HEK293T (cell line): ENCODE data around the gene TRAM2.

ENCODE experiments used
- CTCF ChIA-PET: fragments of 350-600 bp; formaldehyde crosslinking; extraction: SDS; loops from one replicate; lab custom pipeline; 2021; ENCODE audit warnings: antibody characterized with exemption, inconsistent platforms; lab: Yijun Ruan, JAX
- POLR2A ChIA-PET: fragments of 350-600 bp; formaldehyde crosslinking; extraction: SDS; loops from one replicate; lab custom pipeline; 2020; ENCODE audit warnings: antibody characterized with exemption, inconsistent platforms; lab: Yijun Ruan, JAX
- DNase-seq: peaks from one replicate; pipeline ENCODE4 v3.0.0; 2012; ENCODE audit warnings: mixed read lengths; ENCODE audit errors: extremely low spot score
- ARNT ChIP-seq: fragments of 450-650 bp; IDR thresholded peaks from 2 replicates; pipeline ENCODE4 v1.6.1; 2017; ENCODE audit warnings: mild to moderate bottlenecking
- BHLHE40 ChIP-seq: fragments of 450-650 bp; IDR thresholded peaks from 2 replicates; pipeline ENCODE4 v1.6.1; 2016; ENCODE audit warnings: mild to moderate bottlenecking, moderate library complexity, borderline replicate concordance
- CTBP1 ChIP-seq: fragments of 450-650 bp; IDR thresholded peaks from 2 replicates; pipeline ENCODE4 v1.6.1; 2016; ENCODE audit warnings: borderline replicate concordance
- ELF4 ChIP-seq: fragments of 450-650 bp; IDR thresholded peaks from 2 replicates; pipeline ENCODE4 v1.6.1; 2017; ENCODE audit warnings: antibody characterized with exemption
- FOXA1 ChIP-seq: fragments of 450-650 bp; IDR thresholded peaks from 2 replicates; pipeline ENCODE4 v1.6.1; 2016; ENCODE audit warnings: mild to moderate bottlenecking
- FOXK2 ChIP-seq: fragments of 450-650 bp; IDR thresholded peaks from 2 replicates; pipeline ENCODE4 v1.6.1; 2016; ENCODE audit warnings: mild to moderate bottlenecking
- FOXM1 ChIP-seq: fragments of 450-650 bp; IDR thresholded peaks from 2 replicates; pipeline ENCODE4 v1.6.1; 2017; ENCODE audit warnings: mild to moderate bottlenecking, borderline replicate concordance
- HDGF ChIP-seq: fragments of 450-650 bp; IDR thresholded peaks from 2 replicates; pipeline ENCODE4 v1.6.1; 2017; ENCODE audit warnings: antibody characterized with exemption, borderline replicate concordance
- L3MBTL2 ChIP-seq: fragments of 450-650 bp; conservative IDR thresholded peaks from 2 replicates; pipeline ENCODE4 v1.6.1; 2016; ENCODE audit warnings: mild to moderate bottlenecking
- LEF1 ChIP-seq: fragments of 450-650 bp; IDR thresholded peaks from 2 replicates; pipeline ENCODE4 v1.6.1; 2017; ENCODE audit warnings: mild to moderate bottlenecking, borderline replicate concordance
- NFRKB ChIP-seq: fragments of 450-650 bp; IDR thresholded peaks from 2 replicates; pipeline ENCODE4 v1.6.1; 2016; ENCODE audit warnings: mild to moderate bottlenecking, moderate library complexity
- SP1 ChIP-seq: fragments of 450-650 bp; IDR thresholded peaks from 2 replicates; pipeline ENCODE4 v1.6.1; 2017
- SUZ12 ChIP-seq: fragments of 450-650 bp; IDR thresholded peaks from 2 replicates; pipeline ENCODE4 v1.6.1; 2016; ENCODE audit warnings: mild to moderate bottlenecking
- TARDBP ChIP-seq: fragments of 450-650 bp; IDR thresholded peaks from 2 replicates; pipeline ENCODE4 v1.6.1; 2016
- ZNF384 ChIP-seq: fragments of 450-650 bp; IDR thresholded peaks from 2 replicates; pipeline ENCODE4 v1.6.1; 2016
- TF ChIP-seq, protein P1 (sequence below): fragments of 450-650 bp; IDR thresholded peaks from 2 replicates; pipeline ENCODE4 v1.6.1; 2016

TRAM2 gene

DNA sequence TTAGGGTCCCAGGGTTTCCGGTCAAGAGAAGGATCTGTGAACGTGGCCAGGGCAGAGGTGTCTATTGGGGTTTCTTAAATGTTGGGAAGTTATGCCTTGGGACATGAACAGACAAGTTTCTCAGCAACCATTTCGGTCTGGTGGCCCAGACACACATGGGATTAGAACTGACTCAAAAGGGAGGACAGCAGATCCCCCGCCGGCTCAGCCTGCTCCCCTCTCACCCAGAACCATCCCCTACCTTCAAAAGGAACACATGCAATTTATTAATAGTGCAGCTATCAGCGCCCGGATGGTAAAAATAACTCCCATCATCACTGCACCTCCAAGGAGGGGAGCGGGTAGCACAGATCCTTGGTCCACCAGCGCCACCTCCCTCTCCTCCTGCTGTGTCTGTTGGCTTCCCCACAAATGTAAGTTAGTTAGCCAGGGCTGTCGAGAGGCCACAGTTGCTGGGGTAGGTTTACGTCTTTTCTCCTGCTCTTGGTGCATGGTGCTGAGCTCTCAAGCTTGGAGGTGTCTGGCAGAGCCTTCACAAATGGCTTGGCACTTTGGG is 77.1 kb downstream of the TRAM2 start:
- ChIA-PET CTCF (interaction anchor here (0.6 to 1.0 kb wide), 4 partner anchors 80 to 336 kb away, joined by 3 to 4 read pairs (median 4); no protein-coding TSS in a partner anchor), POLR2A (interaction anchor here (1.2 to 1.7 kb wide), 3 partner anchors 53 to 79 kb away, joined by 3 to 6 read pairs (median 3); partner anchors contain the start of gene EFHC1)
- TF ChIP-seq LEF1 (no peak), SUZ12 (no peak), HDGF (no peak), SP1 (no peak), FOXM1 (no peak)
- no peak for DNase-seq

DNA sequence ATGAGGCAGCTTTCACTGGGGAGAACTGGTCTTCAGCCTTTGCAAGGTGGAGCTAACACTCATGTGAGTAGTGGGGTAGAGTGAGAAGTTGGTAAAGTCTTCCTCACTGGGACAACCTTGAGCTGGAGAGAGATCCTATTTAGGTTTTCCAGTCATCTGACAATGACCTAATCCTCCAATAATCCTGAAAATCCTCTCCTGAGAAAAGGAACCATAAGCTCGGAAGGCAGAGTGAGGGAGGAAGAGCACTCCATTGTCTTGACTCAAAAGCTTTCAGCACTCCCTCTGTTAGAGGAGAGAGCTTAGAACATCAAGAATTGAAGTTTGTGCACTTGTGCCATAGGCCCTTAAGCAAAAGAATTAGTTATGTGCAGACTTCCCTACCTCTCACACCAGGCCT is 77.8 kb downstream of the TRAM2 start:
- ChIA-PET POLR2A (interaction anchor here (1.2 to 1.7 kb wide), 3 partner anchors 53 to 78 kb away, joined by 3 to 6 read pairs (median 3); partner anchors contain the start of gene EFHC1), CTCF (interaction anchor here (0.5 to 1.0 kb wide), 3 partner anchors 80 to 164 kb away, joined by 3 to 4 read pairs (median 3); no protein-coding TSS in a partner anchor)
- TF ChIP-seq HDGF, result no peak
- no peak for TF ChIP-seq BHLHE40
- TF ChIP-seq, protein P1, sequence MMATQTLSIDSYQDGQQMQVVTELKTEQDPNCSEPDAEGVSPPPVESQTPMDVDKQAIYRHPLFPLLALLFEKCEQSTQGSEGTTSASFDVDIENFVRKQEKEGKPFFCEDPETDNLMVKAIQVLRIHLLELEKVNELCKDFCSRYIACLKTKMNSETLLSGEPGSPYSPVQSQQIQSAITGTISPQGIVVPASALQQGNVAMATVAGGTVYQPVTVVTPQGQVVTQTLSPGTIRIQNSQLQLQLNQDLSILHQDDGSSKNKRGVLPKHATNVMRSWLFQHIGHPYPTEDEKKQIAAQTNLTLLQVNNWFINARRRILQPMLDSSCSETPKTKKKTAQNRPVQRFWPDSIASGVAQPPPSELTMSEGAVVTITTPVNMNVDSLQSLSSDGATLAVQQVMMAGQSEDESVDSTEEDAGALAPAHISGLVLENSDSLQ, result no peak
- TF ChIP-seq SUZ12, result no peak
- no peak for DNase-seq

DNA sequence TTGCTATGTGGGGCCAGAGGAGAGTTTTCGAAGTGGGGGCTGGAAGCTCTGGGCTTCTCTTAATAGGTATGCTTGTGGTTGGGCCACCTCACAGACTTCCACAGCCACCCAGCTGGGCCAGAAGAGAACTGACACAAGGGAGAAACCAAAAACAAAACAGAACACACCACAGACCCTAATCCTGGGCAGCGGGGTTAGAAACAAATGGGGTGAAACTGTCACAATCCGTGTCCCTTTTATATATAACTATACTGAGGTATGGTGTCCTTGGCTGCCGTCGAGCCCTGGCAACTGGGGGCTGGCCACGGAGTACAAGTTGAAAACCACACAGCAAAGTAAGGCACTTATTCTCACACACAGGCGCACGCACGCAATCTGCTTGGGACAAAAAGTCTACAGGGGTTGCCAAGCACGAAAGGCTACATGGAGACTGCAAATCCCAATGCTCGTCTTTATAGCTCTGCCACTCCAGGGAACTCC is 78.3 kb downstream of the TRAM2 start:
- no peak for TF ChIP-seq L3MBTL2
- no peak for TF ChIP-seq TARDBP
- no peak for TF ChIP-seq FOXA1
- TF ChIP-seq BHLHE40, result no peak
- POLR2A ChIA-PET, result interaction anchor here (1.2 to 1.7 kb wide), 3 partner anchors 54 to 78 kb away, joined by 3 to 6 read pairs (median 3); partner anchors contain the start of gene EFHC1
- DNase-seq, result no peak
- CTCF ChIA-PET, result interaction anchor here (0.5 to 1.0 kb wide), 3 partner anchors 79 to 164 kb away, joined by 3 to 4 read pairs (median 3); no protein-coding TSS in a partner anchor

DNA sequence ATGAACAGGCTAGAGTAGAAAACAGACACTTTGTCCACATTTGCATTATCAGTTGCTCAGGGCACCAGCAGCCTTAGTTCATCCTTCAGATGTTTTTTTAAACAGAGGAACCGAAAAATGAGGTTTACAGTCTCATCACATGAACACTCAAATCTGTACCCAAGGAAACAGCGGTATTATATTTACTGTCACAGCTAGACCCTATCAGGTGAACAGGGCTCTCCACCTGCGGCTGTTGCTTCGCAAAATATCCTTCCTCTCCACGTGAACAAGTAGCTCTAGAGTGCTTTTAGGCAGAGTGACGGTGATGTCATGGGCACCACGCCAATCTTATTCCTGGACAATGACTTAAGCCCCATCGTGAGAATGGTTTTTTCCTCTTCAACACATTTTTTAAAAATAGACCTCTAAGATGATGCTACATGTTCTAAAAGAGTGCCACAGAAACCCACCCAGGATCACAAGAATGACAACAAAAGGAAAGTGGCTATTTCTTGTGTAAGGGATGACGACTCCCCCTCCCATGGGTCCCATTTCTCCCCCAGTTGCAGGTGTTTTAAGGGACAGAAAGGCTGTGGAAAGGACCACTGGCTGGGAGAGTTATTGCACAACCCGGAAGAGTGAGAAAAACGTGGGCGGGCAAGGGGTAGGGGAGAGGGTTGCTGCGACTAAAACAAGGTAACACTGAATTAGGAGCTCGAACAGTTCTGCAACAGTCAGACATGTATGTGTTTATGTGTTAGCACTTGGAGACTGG is 79.0 kb downstream of the TRAM2 start:
- POLR2A ChIA-PET, result interaction anchor here (0.6 kb wide), 1 partner anchor 167 kb away, joined by 3 read pairs; no protein-coding TSS in a partner anchor

DNA sequence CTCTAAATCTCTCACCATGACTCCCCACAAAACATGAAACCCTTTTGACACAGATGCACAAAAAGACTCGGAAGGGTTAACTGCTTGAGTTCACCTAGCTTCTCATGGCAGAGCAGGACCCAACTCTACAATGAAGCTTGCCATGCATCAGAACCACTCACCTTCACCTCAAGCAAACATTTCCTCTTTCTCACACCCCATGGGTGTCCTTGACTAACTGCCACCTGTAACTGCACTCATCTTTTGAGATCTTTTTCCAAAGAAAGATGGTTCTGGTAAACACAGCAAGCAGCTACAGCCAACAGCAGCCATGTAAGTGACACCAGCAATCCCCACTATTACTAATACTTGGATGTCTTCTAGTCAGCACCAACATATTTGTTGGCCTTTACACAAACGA is 80.2 kb downstream of the TRAM2 start:
- DNase-seq, result no peak
- no peak for TF ChIP-seq BHLHE40
- no peak for TF ChIP-seq LEF1
- no peak for TF ChIP-seq SUZ12
- TF ChIP-seq ELF4, result no peak
- TF ChIP-seq FOXK2, result no peak
- TF ChIP-seq, protein P1, result no peak
- TF ChIP-seq L3MBTL2, result no peak
- no peak for TF ChIP-seq CTBP1
- TF ChIP-seq FOXM1, result no peak
- no peak for TF ChIP-seq SP1
- no peak for TF ChIP-seq ZNF384
- no peak for TF ChIP-seq NFRKB
- TF ChIP-seq HDGF, result no peak
- no peak for TF ChIP-seq ARNT
- no peak for TF ChIP-seq TARDBP
- no peak for TF ChIP-seq FOXA1
- ChIA-PET POLR2A (interaction anchor here (1.9 kb wide), 1 partner anchor 76 kb away, joined by 8 read pairs; the partner anchor contains the start of gene EFHC1), CTCF (no interaction called here)

More for the DNA sequence above, 79.0 kb downstream of the TRAM2 start:
- TF ChIP-seq SP1 (no peak), L3MBTL2 (no peak), ELF4 (no peak), CTBP1 (no peak), SUZ12 (no peak), TARDBP (no peak), FOXM1 (no peak), LEF1 (no peak), ARNT (no peak), NFRKB (no peak), FOXK2 (no peak), FOXA1 (no peak), ZNF384 (no peak)
- TF ChIP-seq, protein P1, result no peak
- DNase-seq, result no peak
- CTCF ChIA-PET, result no interaction called here

DNA sequence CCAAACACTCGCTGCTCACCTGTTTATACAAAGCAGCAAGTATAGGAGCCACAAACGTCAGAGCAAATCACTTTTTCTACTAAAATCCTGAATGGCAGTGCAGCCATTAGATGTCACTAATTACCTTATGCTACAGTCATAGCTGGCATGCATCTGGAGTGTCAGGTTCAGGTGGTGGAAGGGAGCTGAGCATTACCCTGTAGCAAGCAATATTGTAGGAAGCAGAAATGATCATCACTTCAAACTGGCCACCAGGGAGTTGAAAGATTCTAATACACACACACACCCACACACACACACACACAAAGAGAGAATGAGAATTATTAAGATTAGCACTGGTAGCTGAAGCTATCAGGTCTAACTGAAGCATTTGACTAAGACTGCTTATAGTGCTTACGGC is 80.9 kb downstream of the TRAM2 start:
- ChIA-PET CTCF (interaction anchor here (0.6 kb wide), 2 partner anchors 25 to 41 kb away, joined by 3 read pairs; no protein-coding TSS in a partner anchor), POLR2A (interaction anchor here (1.9 kb wide), 1 partner anchor 76 kb away, joined by 8 read pairs; the partner anchor contains the start of gene EFHC1)
- DNase-seq, result no peak
- no peak for TF ChIP-seq ELF4
- TF ChIP-seq NFRKB, result no peak
- no peak for TF ChIP-seq CTBP1
- no peak for TF ChIP-seq SUZ12
- no peak for TF ChIP-seq ZNF384
- TF ChIP-seq HDGF, result no peak
- no peak for TF ChIP-seq LEF1
- no peak for TF ChIP-seq FOXK2
- no peak for TF ChIP-seq BHLHE40
